ENCODE results near the gene MEGF6. TPM values are rescaled to one million over a fixed set of nuclear protein-coding genes. Genes with fewer than 3 reads are reported as not detected.
A peak's percentile ranks its signal among the peaks of the same experiment; 100 is the strongest.

Gene MEGF6
- total RNA-seq, 1 experiment from 2014 or later, result 21.3 TPM

DNA sequence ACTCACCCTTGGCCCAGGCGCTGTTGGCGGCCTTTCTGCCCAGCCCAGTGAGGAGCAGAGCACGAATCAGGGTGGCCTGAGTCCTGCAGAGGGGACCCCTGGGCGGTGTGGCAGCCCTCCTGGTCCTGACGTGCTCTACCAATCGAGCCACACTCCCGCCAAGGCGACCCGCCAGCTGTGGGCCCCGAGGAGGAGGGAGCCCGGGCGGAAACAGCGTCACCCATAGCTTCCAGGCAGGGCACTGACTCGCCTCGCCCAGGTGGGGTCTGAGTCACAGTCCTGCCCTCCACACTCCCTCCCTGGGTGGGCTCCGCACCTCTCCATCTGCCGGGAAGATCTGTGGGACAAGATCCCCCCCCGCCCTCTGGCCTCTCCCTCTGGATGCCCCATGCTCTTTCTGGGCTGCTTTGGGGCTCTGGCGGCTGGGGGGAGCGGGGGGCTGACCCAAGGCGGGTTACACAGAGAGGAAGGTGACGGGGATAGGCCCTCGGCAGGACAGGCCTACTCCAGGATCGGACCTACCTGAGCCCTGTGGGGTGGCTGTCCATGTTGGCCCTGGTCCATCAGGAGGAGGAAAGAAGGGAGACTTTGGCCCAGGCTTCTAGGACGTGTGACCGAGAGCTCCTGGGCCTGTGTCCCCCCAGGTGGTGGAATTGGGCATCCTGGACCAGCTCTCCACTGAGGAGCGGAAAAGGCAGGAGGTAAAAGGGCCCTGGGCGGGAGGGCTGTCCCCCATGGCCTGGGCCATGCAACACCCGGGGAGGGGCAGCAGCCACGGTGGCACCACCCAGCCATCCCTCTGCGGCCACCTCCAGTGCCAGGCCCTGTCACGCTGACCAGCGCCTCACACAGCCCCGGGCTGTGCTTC lies 142.8 kb downstream of the MEGF6 start:
- Histone ChIP-seq H3K4me1 (ENCODE audit: insufficient read depth, low read length) (peaks cover 5% of the 10 kb centered on the region; the same call in 1 of the 2 replicates), H4K20me1 (ENCODE audit: control insufficient read depth, insufficient read depth, insufficient read length) (peaks cover 2% of the 10 kb centered on the region), H4K5ac (ENCODE audit: insufficient read length, low read depth, low read length) (no peak overlapping the region), H4K91ac (ENCODE audit: insufficient read length, low read depth, low read length) (no peak overlapping the region), H3K18ac (ENCODE audit: insufficient read length, low read depth, low read length) (no peak overlapping the region), H2BK15ac (ENCODE audit: low read depth, low read length) (no peak overlapping the region), H3K79me2 (ENCODE audit: insufficient read depth, low read length) (no peaks in the 10 kb centered on the region), H2BK5ac (ENCODE audit: insufficient read length, low read length) (no peak overlapping the region), H3T11ph (ENCODE audit: low read length) (no peak overlapping the region), H3K14ac (ENCODE audit: insufficient read depth, low read length) (no peak overlapping the region; the same call in 1 of the 2 replicates), H2AK5ac (ENCODE audit: insufficient read length, low read length) (no peak overlapping the region), H2AFZ (ENCODE audit: low read length) (no peak overlapping the region), H3K9ac (ENCODE audit: extremely low read depth, insufficient read length, low read length) (no peak overlapping the region), H3K27me3 (ENCODE audit: insufficient read depth, low read length) (no peaks in the 10 kb centered on the region), H3K79me1 (ENCODE audit: insufficient read depth, low read depth, low read length, poor library complexity, severe bottlenecking) (no peaks in the 10 kb centered on the region), H3K4me2 (ENCODE audit: insufficient read depth, insufficient read length, low read length) (no peak overlapping the region), H2BK12ac (ENCODE audit: insufficient read length, low read depth, low read length) (no peak overlapping the region), H3K23me2 (ENCODE audit: insufficient read length, low read depth, low read length, poor library complexity, severe bottlenecking) (no peaks in the 10 kb centered on the region), H3K9me3 (ENCODE audit: control insufficient read depth, low read depth, low read length) (no peaks in the 10 kb centered on the region), H2BK20ac (ENCODE audit: low read depth, low read length, poor library complexity, severe bottlenecking) (no peak overlapping the region), H3K27ac (ENCODE audit: insufficient read length, low read depth, low read length) (no peak overlapping the region), H2BK120ac (ENCODE audit: low read depth, low read length, poor library complexity, severe bottlenecking) (no peak overlapping the region), H4K8ac (replicated peaks; ENCODE audit: insufficient read length, low read depth, low read length) (no peak overlapping the region), H3K56ac (ENCODE audit: insufficient read length, low read depth, low read length) (no peak overlapping the region), H3K23ac (ENCODE audit: insufficient read length, low read depth, low read length) (no peak overlapping the region), H3K4ac (ENCODE audit: low read depth, low read length) (no peak overlapping the region)
- Mint-ChIP-seq H3K27ac (peak overlapping the region in 1 of 3 experiments; percentile 40; a peak in 1 of 7 replicates), H3K36me3 (ENCODE audit: insufficient read depth in 1 of 3, low read depth in 3 of 3) (peaks cover under 1 to 35% (median 14%) of the 10 kb centered on the region in 3 experiments; a peak in 5 of 7 replicates), H3K4me3 (no peak overlapping the region), H3K4me1 (peaks cover 13 to 16% of the 10 kb centered on the region in 2 experiments), H3K9me3 (no peaks in the 10 kb centered on the region), H3K27me3 (ENCODE audit: low read depth) (no peaks in the 10 kb centered on the region)
- no peak for DNase-seq
- WGBS (ENCODE audit: extremely low coverage, insufficient read length, low lambda C conversion rate), result no CpG with 5 or more reads among the region's 34 CpGs
- TF ChIP-seq, protein P1, sequence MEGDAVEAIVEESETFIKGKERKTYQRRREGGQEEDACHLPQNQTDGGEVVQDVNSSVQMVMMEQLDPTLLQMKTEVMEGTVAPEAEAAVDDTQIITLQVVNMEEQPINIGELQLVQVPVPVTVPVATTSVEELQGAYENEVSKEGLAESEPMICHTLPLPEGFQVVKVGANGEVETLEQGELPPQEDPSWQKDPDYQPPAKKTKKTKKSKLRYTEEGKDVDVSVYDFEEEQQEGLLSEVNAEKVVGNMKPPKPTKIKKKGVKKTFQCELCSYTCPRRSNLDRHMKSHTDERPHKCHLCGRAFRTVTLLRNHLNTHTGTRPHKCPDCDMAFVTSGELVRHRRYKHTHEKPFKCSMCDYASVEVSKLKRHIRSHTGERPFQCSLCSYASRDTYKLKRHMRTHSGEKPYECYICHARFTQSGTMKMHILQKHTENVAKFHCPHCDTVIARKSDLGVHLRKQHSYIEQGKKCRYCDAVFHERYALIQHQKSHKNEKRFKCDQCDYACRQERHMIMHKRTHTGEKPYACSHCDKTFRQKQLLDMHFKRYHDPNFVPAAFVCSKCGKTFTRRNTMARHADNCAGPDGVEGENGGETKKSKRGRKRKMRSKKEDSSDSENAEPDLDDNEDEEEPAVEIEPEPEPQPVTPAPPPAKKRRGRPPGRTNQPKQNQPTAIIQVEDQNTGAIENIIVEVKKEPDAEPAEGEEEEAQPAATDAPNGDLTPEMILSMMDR (conservative IDR thresholded peaks at IDR 0.05), result no peak
